T1000 (cell line): Measurements from ENCODE around the gene SLC4A1.

Experiments used
- DNase-seq: peaks from one replicate; lab custom pipeline; 2025; ENCODE audit warnings: mixed read lengths; lab: John Stamatoyannopoulos, UW

SLC4A1 gene

DNA sequence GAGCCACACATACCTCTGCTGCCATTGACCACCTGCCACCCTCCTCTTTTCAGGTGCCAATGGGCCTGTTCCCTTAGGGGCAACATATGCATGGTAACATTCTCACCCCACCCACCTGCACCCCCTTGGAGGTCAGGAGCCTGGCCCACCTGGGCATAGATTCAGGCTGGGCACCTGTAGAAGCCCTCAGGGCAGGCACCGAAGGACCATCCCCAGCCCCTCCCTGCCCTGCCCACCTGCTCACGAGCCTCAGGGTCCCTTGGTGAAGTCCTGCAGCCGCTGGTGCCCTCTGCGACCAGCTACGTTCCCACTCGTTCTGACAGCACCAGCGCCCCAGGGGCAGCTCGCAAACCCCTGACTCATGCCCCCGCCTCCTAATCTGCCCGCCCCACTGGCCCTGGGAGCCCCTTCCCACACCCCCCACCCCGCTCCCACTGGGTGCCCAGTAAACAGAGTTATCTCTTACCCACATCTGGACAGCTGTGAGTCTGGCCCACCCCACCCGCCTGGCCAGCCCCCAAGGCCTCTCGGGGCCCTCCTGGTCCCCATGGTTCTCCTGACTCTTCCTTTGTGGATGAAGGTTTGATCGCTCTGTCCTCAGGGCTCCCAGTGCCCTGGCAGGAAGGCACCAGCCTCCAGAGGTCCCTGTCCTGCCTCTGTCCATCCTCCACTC, at the start of gene SLC4A1:
Gene SLC4A1, minus strand, starts transcription at position 318 of the 673 bp plus-strand sequence. CDS start 5,269 bp downstream, outside the sequence.
- no peak for DNase-seq

DNA sequence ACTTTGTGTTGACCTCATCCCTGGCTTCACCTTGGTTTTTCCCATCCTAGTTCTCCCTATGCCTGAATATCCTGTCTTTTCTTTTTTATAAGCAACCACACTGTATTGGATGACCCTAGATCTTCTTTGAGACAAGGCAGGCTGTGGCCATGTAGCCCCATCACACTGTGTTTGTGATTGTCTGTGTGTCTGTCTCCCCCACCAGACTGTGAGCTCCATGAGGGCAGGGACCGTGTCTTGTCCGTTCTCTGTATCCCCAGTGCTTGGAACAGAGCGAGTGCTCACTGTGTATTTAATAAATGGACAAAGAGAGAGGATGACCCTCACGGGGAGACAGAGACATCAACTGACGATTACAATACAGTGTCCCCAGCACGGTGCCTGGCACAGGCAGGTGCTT, 49.6 kb upstream of the SLC4A1 start:
- DNase-seq = no peak

DNA sequence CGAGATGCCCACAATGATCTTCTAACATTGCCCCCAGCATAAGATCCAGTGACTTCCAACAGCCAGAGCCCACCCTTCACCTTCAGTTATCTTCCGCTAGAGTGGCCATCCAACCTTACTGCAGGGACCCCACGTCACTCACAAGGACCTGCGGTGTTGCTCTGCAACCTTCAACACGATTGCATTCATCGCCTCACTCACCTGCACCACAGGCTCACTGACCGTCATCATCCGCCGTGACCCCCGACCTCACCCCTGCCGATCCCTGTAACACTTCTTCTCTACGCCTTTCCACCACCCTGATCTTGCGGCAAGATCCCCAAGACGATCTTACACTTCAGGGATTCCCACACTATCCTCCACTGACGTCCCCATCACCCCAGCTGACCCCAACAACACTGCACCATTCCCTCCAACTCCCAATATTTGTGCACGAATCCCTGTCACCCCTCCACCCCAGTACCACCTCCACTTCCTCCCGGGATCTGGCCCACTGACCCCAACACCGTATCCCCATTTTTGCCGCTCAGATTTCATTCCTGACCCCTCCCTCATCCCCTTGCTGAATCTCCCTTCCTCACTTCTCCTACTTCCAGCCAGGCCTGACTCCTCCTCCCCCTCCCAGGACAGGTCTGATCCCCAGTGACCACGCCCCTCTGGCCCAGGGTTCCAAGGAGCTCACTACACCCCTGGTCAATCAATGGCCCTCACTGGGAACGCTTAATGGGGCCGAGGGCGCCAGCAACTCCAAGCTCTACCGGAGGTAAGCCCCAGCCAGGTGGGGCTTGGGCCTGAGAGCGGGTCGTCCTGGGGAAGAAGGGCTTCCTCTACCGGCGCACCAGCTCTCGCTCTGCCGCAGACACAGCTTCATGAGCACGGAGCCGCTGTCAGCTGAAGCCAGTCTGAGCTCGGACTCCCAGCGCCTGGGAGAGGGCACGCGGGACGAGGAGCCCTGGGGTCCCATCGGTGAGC, 48.1 kb upstream of the SLC4A1 start:
- no peak for DNase-seq

GRCh38 chr17:44314869-44315661, 47.1 kb upstream of the SLC4A1 start:
- DNase-seq = no peak

GRCh38 chr17:44314524-44314868, 46.6 kb upstream of the SLC4A1 start:
- DNase-seq = no peak

GRCh38 chr17:44314031-44314430, 46.1 kb upstream of the SLC4A1 start:
- DNase-seq = no peak

DNA sequence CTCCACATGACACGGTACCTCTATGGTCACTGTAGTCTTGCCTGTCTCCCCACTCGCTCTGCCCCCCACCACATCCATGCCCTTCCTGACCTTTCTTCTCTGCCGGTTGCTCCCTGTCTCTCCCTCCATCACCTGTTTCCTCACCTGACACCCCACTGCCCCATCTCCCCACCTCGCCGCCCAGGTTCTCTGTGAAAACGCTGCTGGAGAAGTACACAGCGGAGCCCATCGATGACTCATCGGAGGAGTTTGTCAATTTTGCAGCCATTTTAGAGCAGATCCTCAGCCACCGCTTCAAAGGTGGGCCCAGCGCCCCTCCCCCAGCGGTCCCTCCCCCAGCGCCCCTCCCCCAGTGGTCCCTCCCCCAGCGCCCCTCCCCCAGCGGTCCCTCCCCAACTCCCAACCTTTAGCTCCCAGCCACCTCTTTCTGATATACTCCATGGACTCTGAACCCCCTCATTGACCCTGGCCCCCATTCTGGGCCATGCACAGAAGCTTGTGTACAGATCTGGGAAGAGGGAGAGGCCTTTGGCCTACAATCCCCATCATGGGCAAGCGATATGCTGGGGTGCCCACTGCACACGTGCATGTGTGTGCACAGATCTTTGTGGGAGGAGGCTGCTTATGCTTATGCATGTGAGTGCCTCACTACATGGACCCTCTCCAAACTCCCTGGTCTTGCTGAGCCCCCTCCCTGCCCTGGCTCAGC, 44.6 kb upstream of the SLC4A1 start:
- no peak for DNase-seq

DNA sequence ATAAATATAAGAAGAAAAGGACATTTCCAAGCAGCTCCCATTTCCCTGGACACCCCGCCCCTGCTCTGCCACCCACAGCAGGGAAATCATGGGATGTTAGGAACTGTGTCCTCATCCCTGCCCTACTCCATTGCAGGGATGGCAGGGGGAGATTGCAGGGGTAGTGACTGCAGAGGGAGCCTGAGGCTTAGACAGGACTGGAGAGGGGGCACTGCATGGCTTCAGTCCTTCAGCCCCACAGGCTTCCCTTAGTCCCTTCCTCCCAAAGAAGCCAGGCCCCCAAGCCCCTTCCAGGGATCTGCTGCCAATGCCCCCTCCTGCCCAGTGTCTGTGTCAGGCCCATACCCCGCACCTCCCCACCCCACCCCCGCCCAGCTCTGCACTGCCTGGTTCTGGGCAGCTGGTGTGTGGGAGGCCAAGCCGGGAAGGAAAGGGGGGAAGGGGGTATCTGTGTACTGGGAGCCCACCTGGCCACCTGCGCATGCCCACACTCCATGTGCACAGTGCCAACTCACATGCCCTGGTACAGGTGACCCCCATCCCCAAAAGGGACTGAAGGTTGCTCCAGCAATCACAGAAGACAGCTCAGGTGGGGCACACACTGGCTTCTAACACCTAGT, 43.7 kb upstream of the SLC4A1 start:
- DNase-seq = no peak

GRCh38 chr17:44310609-44311376, 42.9 kb upstream of the SLC4A1 start:
- no peak for DNase-seq

- DNase-seq = no peak
Observed at GRCh38 chr17:44310188-44310587, 42.3 kb upstream of the SLC4A1 start.

DNA sequence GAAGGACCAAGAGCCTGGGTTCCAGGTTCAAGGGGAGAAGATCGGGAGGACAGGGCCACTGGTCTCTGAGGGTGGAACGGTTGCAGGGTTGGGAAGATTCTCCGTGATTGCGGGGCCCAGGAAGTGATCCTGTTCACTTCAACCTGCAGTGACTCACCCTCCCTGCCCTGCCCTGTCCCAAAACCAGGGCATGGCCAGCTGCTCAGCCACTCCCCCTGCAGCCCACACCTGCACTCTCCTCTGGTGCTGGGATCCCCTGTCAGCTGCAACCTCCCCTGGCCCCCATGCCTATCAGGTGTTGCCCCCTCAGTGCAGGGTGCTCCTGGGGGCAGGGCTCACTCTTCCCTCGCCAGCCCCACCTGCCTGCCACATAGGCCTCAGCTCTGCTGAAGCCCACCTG, 41.5 kb upstream of the SLC4A1 start:
- DNase-seq = no peak

- no peak for DNase-seq
Observed at GRCh38 chr17:44308865-44309264, 40.9 kb upstream of the SLC4A1 start.

GRCh38 chr17:44308320-44308818, 40.4 kb upstream of the SLC4A1 start, which contains the start of gene RUNDC3A:
Gene RUNDC3A (plus strand): TSS chr17:44308601. CDS start chr17:44308833, 232 bp downstream.
- peak; percentile 45 for DNase-seq

DNA sequence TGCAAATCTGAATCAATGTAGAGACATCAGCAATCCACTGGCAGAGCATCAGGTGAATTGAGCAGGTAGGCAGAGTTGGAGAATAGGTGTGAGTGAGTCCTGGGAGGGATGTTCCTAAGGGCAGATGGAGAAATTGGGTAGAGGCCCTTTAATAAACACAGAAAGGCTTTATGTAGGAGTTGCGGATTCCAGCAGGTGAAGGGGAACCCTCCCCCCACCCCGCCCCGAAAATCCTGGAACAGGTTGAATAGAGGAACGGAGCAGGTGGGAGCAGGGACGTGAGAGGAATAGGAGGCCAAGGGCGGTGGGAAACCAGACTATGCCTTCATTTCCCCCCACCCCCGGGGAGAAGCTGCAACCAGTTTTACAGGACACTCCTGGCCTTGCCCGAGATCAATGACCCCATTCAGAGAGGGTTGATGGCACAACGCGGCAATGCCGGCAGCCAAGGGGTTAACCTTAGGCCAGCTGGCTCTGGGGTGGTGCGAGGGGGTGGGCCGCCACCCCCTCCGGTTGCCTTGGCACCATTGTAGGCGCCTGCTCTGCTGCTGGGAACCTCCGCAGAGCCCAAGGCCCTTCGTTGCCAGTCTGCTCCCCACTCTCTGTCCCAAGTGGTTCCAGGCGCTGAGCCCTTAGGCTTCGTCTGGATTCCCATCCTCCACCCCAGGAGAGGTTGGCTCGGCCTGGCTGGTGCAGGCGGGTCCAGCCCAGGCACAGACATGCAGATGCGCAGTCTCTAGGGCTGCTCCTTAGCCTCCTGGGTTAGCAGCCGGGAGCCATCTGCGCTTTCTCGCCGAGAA, 39.7 kb upstream of the SLC4A1 start:
- DNase-seq = no peak

GRCh38 chr17:44304651-44305050, 36.7 kb upstream of the SLC4A1 start:
- no peak for DNase-seq

DNA sequence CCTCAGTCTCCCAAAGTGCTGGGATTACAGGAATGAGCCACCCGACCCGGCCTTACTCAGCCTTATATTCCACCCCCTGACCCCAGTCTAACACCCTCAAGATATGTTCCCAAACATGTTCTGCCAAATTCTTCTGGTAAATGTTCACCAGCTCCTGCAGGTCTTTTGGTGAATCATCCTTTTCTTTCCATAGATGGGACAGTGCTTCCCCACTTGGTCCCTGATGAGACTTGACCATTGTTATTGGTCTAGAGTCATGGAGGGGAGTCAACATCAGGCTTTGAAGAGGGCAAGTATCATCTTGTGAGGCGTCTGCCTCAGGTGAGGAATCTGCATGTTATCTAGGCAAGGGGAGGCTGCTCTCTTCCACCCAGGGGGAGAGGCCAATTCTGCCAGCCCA, 30.0 kb upstream of the SLC4A1 start:
- no peak for DNase-seq

GRCh38 chr17:44293509-44294226, 25.7 kb upstream of the SLC4A1 start:
- DNase-seq = no peak

DNA sequence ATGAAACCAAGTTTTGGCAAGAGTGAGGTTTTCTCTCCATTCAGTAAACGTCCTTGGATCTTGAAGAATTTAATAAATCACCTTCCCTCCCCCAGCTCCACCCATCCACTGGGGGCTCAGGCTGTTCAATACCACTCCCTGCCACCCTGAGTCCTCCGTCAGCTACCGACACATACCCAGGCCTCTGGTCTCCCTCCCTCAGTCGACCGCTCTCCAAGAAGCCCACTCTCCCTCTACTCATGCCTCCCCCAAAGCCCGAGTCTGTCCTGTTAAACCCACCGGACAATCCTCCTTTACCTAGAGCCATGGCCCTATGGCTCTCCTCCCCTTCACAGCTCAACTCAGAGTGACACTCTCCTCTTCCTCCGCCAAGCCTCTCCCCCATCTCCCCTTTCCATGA, 19.7 kb upstream of the SLC4A1 start:
- DNase-seq = no peak

DNA sequence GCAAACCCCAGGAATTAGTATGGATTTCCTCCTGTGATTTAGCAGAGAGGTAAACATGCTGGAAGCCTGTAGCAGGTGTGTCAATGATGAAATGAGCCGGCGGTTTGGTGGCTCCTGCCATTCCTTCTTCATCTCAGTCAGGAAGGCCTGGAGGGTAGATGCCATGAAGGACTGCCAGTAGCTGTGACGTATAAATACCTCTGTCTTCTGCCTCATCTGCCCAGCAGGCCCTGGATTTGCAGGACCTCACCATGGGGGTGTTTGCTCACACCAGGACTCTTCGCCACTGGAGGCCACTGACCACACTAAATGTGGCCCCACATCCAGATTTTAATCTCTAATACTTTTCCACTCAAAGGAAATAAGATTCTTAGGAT, 16.1 kb upstream of the SLC4A1 start:
- DNase-seq = no peak
